WTC11 (cell line): ENCODE results near the gene MITF. TPM values are rescaled to one million over a fixed set of nuclear protein-coding genes. Genes with fewer than 3 reads are reported as not detected.

Source experiments
- ATAC-seq: fragments of 200-7000 bp; cut with Tn5 transposase; 2 replicates; pipeline ENCODE4 v1.10.0; 2021; ENCODE audit warnings: mild to moderate bottlenecking, moderate library complexity
- CTCF ChIA-PET: fragments of 300-600 bp; sonication (Branson Sonifier 250); formaldehyde crosslinking; loops from one replicate; lab custom pipeline; 2021; ENCODE audit warnings: antibody characterized with exemption; lab: Charles Lee
- POLR2A ChIA-PET: fragments of 350-600 bp; sonication (Branson Sonifier 250); formaldehyde crosslinking; loops from one replicate; lab custom pipeline; 2021; ENCODE audit warnings: antibody characterized with exemption; lab: Charles Lee
- DNase-seq: peaks from one replicate; pipeline ENCODE4 v3.0.0; 2021; ENCODE audit warnings: low spot score
- H3K27ac Mint-ChIP-seq: 2 replicates; pipeline ENCODE4 v1.8.0; 2021; ENCODE audit warnings: mixed read lengths
- H3K27me3 Mint-ChIP-seq: 2 replicates; pipeline ENCODE4 v1.8.0; 2021; ENCODE audit warnings: low read depth, mild to moderate bottlenecking, moderate library complexity, mixed read lengths
- H3K36me3 Mint-ChIP-seq: 2 replicates; pipeline ENCODE4 v1.8.0; 2021; ENCODE audit warnings: mixed read lengths
- H3K4me1 Mint-ChIP-seq: 2 replicates; pipeline ENCODE4 v1.8.0; 2022; ENCODE audit warnings: mixed read lengths
- H3K4me3 Mint-ChIP-seq: 2 replicates; pipeline ENCODE4 v1.8.0; 2021; ENCODE audit warnings: mild to moderate bottlenecking, moderate library complexity, mixed read lengths
- H3K9me3 Mint-ChIP-seq: 2 replicates; pipeline ENCODE4 v1.8.0; 2021; ENCODE audit warnings: mixed read lengths
- ATF3 ChIP-seq: sonication (generic); formaldehyde crosslinking; conservative IDR thresholded peaks from 2 replicates; pipeline ENCODE4 v1.8.1; 2022; ENCODE audit warnings: mild to moderate bottlenecking, missing genetic modification reagents
- ATF6 ChIP-seq: sonication (generic); formaldehyde crosslinking; IDR thresholded peaks from 2 replicates; pipeline ENCODE4 v1.8.1; 2023; ENCODE audit warnings: mild to moderate bottlenecking, missing genetic modification reagents
- CBFB ChIP-seq: sonication (generic); formaldehyde crosslinking; IDR thresholded peaks from 2 replicates; pipeline ENCODE4 v1.8.1; 2022; ENCODE audit warnings: mild to moderate bottlenecking, low read depth, missing genetic modification reagents
- ELF4 ChIP-seq: sonication (generic); formaldehyde crosslinking; IDR thresholded peaks from 2 replicates; pipeline ENCODE4 v1.8.1; 2022; ENCODE audit warnings: low read depth, mild to moderate bottlenecking, moderate library complexity, missing genetic modification reagents
- ETV6 ChIP-seq: sonication (generic); formaldehyde crosslinking; IDR thresholded peaks from 2 replicates; pipeline ENCODE4 v1.8.1; 2022; ENCODE audit warnings: mild to moderate bottlenecking, missing genetic modification reagents
- FOXJ3 ChIP-seq: sonication (generic); formaldehyde crosslinking; IDR thresholded peaks from 2 replicates; pipeline ENCODE4 v1.9.0; 2021; ENCODE audit warnings: missing genetic modification reagents, mild to moderate bottlenecking, borderline replicate concordance
- FOXK1 ChIP-seq: sonication (generic); formaldehyde crosslinking; IDR thresholded peaks from 2 replicates; pipeline ENCODE4 v1.8.0; 2022; ENCODE audit warnings: mild to moderate bottlenecking, moderate library complexity, missing genetic modification reagents
- FOXP1 ChIP-seq: sonication (generic); formaldehyde crosslinking; IDR thresholded peaks from 2 replicates; pipeline ENCODE4 v1.8.0; 2022; ENCODE audit warnings: missing genetic modification reagents, mild to moderate bottlenecking, moderate library complexity, borderline replicate concordance
- HMGA2 ChIP-seq: fragments of 250-450 bp; sonication (Bioruptor Pico); IDR thresholded peaks from 2 replicates; pipeline ENCODE4 v1.4.0; 2021; ENCODE audit warnings: mild to moderate bottlenecking, moderate library complexity
- IRF1 ChIP-seq: sonication (generic); formaldehyde crosslinking; IDR thresholded peaks from 2 replicates; pipeline ENCODE4 v1.8.0; 2023; ENCODE audit warnings: missing genetic modification reagents
- JAZF1 ChIP-seq: fragments of 250-450 bp; sonication (Bioruptor Pico); IDR thresholded peaks from 2 replicates; pipeline ENCODE4 v1.9.0; 2021; ENCODE audit warnings: moderate library complexity, mild to moderate bottlenecking, inconsistent platforms
- JUN ChIP-seq: sonication (generic); formaldehyde crosslinking; IDR thresholded peaks from 2 replicates; pipeline ENCODE4 v1.8.0; 2023; ENCODE audit warnings: mild to moderate bottlenecking, missing genetic modification reagents
- MYBL2 ChIP-seq: sonication (generic); formaldehyde crosslinking; IDR thresholded peaks from 2 replicates; pipeline ENCODE4 v1.8.1; 2023; ENCODE audit warnings: mild to moderate bottlenecking, moderate library complexity, missing genetic modification reagents
- NFYB ChIP-seq: sonication (generic); formaldehyde crosslinking; conservative IDR thresholded peaks from 2 replicates; pipeline ENCODE4 v1.8.0; 2022; ENCODE audit warnings: low read depth, missing genetic modification reagents
- RORB ChIP-seq: fragments of 250-450 bp; sonication (Bioruptor Pico); IDR thresholded peaks from 2 replicates; pipeline ENCODE4 v1.9.0; 2021; ENCODE audit warnings: mild to moderate bottlenecking
- SMAD4 ChIP-seq: sonication (generic); formaldehyde crosslinking; IDR thresholded peaks from 2 replicates; pipeline ENCODE4 v1.8.0; 2022; ENCODE audit warnings: mild to moderate bottlenecking, missing genetic modification reagents
- TP53 ChIP-seq: sonication (generic); formaldehyde crosslinking; IDR thresholded peaks from 2 replicates; pipeline ENCODE4 v1.8.1; 2023; ENCODE audit warnings: mild to moderate bottlenecking, missing genetic modification reagents
- ZNF121 ChIP-seq: sonication (generic); formaldehyde crosslinking; IDR thresholded peaks from 2 replicates; pipeline ENCODE4 v1.8.0; 2023; ENCODE audit warnings: missing genetic modification reagents
- ZNF138 ChIP-seq: sonication (generic); formaldehyde crosslinking; conservative IDR thresholded peaks from 2 replicates; pipeline ENCODE4 v1.8.1; 2022; ENCODE audit warnings: mild to moderate bottlenecking, moderate library complexity, missing genetic modification reagents
- ZNF232 ChIP-seq: sonication (generic); formaldehyde crosslinking; IDR thresholded peaks from 2 replicates; pipeline ENCODE4 v1.8.0; 2022; ENCODE audit warnings: mild to moderate bottlenecking, missing genetic modification reagents
- ZNF425 ChIP-seq: fragments of 250-450 bp; sonication (Bioruptor Pico); conservative IDR thresholded peaks from 2 replicates; pipeline ENCODE4 v1.9.0; 2021; ENCODE audit warnings: mild to moderate bottlenecking
- ZNF512 ChIP-seq: sonication (generic); formaldehyde crosslinking; IDR thresholded peaks from 2 replicates; pipeline ENCODE4 v1.8.1; 2022; ENCODE audit warnings: missing genetic modification reagents, borderline replicate concordance
- total RNA-seq: library from RNA; stranded (reverse); gene quantifications from 3 replicates; pipeline ENCODE4 v1.2.3, GENCODE V29; 2021

Gene MITF
- total RNA-seq, 1 experiment from 2014 or later = 1.3 TPM

GRCh38 chr3:69890084-69890483 lies 150.8 kb downstream of the MITF start (continued):
- TF ChIP-seq JUN (no peak), TP53 (no peak)

GRCh38 chr3:69890691-69891090 lies 151.4 kb downstream of the MITF start:
- Mint-ChIP-seq H3K36me3 (no peaks in the 10 kb centered on the region), H3K27ac (no peak overlapping the region), H3K4me3 (no peak overlapping the region), H3K9me3 (no peaks in the 10 kb centered on the region), H3K4me1 (peaks cover 29% of the 10 kb centered on the region), H3K27me3 (peaks cover 53% of the 10 kb centered on the region)
- no peak for ATAC-seq
- TF ChIP-seq SMAD4 (no peak), ETV6 (CRISPR knock-in tag) (no peak), JAZF1 (CRISPR knock-in tag) (no peak), FOXP1 (no peak), ZNF138 (CRISPR knock-in tag) (no peak), RORB (CRISPR knock-in tag) (no peak)
- ChIA-PET CTCF (no interaction called here), POLR2A (no interaction called here)
- no peak for DNase-seq

GRCh38 chr3:69892706-69893105 lies 153.4 kb downstream of the MITF start:
- H3K9me3 Mint-ChIP-seq = no peaks in the 10 kb centered on the region
- no peak overlapping the region for H3K4me3 Mint-ChIP-seq
- ATAC-seq (no peak; the same call in 1 of the 2 replicates), DNase-seq (no peak)
- no peak overlapping the region for H3K27ac Mint-ChIP-seq
- ChIA-PET POLR2A (no interaction called here), CTCF (no interaction called here)
- H3K4me1 Mint-ChIP-seq = peaks cover 26% of the 10 kb centered on the region
- TF ChIP-seq ATF6 (CRISPR knock-in tag) (no peak), ZNF425 (no peak), FOXJ3 (no peak), ZNF232 (CRISPR knock-in tag) (no peak), ZNF121 (CRISPR knock-in tag) (no peak), ZNF512 (CRISPR knock-in tag) (no peak), MYBL2 (no peak), FOXK1 (CRISPR knock-in tag) (no peak), SMAD4 (no peak), IRF1 (CRISPR knock-in tag) (no peak), CBFB (CRISPR knock-in tag) (no peak), HMGA2 (CRISPR knock-in tag) (no peak), ELF4 (CRISPR knock-in tag) (no peak), NFYB (no peak), ATF3 (no peak)
- H3K27me3 Mint-ChIP-seq = peaks cover 53% of the 10 kb centered on the region
- H3K36me3 Mint-ChIP-seq = no peaks in the 10 kb centered on the region
